HepG2 (cell line): Measurements from ENCODE around the gene DCAF8. TPM values are rescaled to one million over a fixed set of nuclear protein-coding genes. Genes with fewer than 3 reads are reported as not detected.

Experiments used
- AKAP8 ChIP-seq: sonication (generic); formaldehyde crosslinking; IDR thresholded peaks from 2 replicates; pipeline ENCODE4 v1.5.1; 2020; ENCODE audit warnings: mild to moderate bottlenecking, missing genetic modification reagents
- ARHGAP35 ChIP-seq: sonication (generic); formaldehyde crosslinking; IDR thresholded peaks from 2 replicates; pipeline ENCODE4 v1.9.0; 2022; ENCODE audit warnings: mild to moderate bottlenecking, inconsistent platforms, moderate library complexity, missing genetic modification reagents, borderline replicate concordance
- ELF4 ChIP-seq: sonication (generic); formaldehyde crosslinking; IDR thresholded peaks from 2 replicates; pipeline ENCODE4 v1.5.0; 2020; ENCODE audit warnings: missing genetic modification reagents, mild to moderate bottlenecking, moderate library complexity, borderline replicate concordance
- KDM6A ChIP-seq: IDR thresholded peaks from 2 replicates; pipeline ENCODE4 v1.6.1; 2016; ENCODE audit warnings: low read depth
- MAF1 ChIP-seq: sonication (generic); formaldehyde crosslinking; IDR thresholded peaks from 2 replicates; pipeline ENCODE4 v1.5.0; 2020; ENCODE audit warnings: missing genetic modification reagents, borderline replicate concordance
- NFRKB ChIP-seq: fragments of 450-650 bp; IDR thresholded peaks from 2 replicates; pipeline ENCODE4 v1.6.1; 2017
- POLR2AphosphoS2 ChIP-seq: IDR thresholded peaks from 2 replicates; pipeline ENCODE4 v1.6.1; 2011; ENCODE audit warnings: low read depth, low read length, improper control_type of control experiment
- SRF ChIP-seq: IDR thresholded peaks from 2 replicates; pipeline ENCODE4 v1.6.1; 2011; ENCODE audit warnings: mild to moderate bottlenecking, low read depth, low read length, moderate library complexity
- ZNF180 ChIP-seq: sonication (generic); formaldehyde crosslinking; IDR thresholded peaks from 2 replicates; pipeline ENCODE4 v1.4.0; 2020; ENCODE audit warnings: low read depth, missing genetic modification reagents, borderline replicate concordance
- ZNF234 ChIP-seq: sonication (generic); formaldehyde crosslinking; conservative IDR thresholded peaks from 2 replicates; pipeline ENCODE4 v1.5.1; 2020; ENCODE audit warnings: mild to moderate bottlenecking, missing genetic modification reagents
- ZNF30 ChIP-seq: sonication (generic); formaldehyde crosslinking; IDR thresholded peaks from 2 replicates; pipeline ENCODE4 v1.5.0; 2020; ENCODE audit warnings: mild to moderate bottlenecking, missing genetic modification reagents
- ZNF354B ChIP-seq: sonication (generic); formaldehyde crosslinking; IDR thresholded peaks from 2 replicates; pipeline ENCODE4 v1.8.0; 2022; ENCODE audit warnings: mild to moderate bottlenecking, missing genetic modification reagents
- ZNF550 ChIP-seq: sonication (generic); formaldehyde crosslinking; IDR thresholded peaks from 2 replicates; pipeline ENCODE4 v1.4.0; 2020; ENCODE audit warnings: mild to moderate bottlenecking, missing genetic modification reagents, borderline replicate concordance
- polyA plus RNA-seq, 8 experiments: library from polyadenylated mRNA; depleted of rRNA in 3 of 8; stranded (reverse) in 7 of 8; unstranded in 1 of 8; fragments of >200 nt; fragmentation: Illumina TruSeq in 4 of 8; extraction: Trizol in 4 of 8; gene quantifications; 2 replicates each; pipeline versions ENCODE4 v1.2.1 to v1.2.3, GENCODE V29; 2011 to 2016; ENCODE audit warnings: low read depth in 4 of 8, missing spikeins in 1 of 8, mixed read lengths in 1 of 8; ENCODE audit not compliant: insufficient read depth in 1 of 8
- total RNA-seq, 5 experiments: library from RNA; depleted of rRNA; stranded (reverse); fragments of >200 nt; fragmentation: Illumina TruSeq; extraction: Trizol; gene quantifications; 2 replicates each; pipeline ENCODE4 v1.2.3, GENCODE V29; 2016; ENCODE audit warnings: low read depth in 1 of 5
- TF ChIP-seq, protein P1 (sequence below): sonication (generic); formaldehyde crosslinking; IDR thresholded peaks from 2 replicates; pipeline ENCODE4 v1.4.0; 2020; ENCODE audit warnings: missing genetic modification reagents
- TF ChIP-seq, protein P2 (sequence below): sonication (generic); formaldehyde crosslinking; IDR thresholded peaks from 2 replicates; pipeline ENCODE4 v1.4.0; 2020; ENCODE audit warnings: missing genetic modification reagents, low read depth, mild to moderate bottlenecking, borderline replicate concordance
- TF ChIP-seq, protein P3 (sequence below): sonication (generic); formaldehyde crosslinking; IDR thresholded peaks from 2 replicates; pipeline ENCODE4 v1.4.0; 2020; ENCODE audit warnings: mild to moderate bottlenecking, missing genetic modification reagents
- TF ChIP-seq, protein P4 (sequence below): sonication (generic); formaldehyde crosslinking; IDR thresholded peaks from 2 replicates; pipeline ENCODE4 v1.4.0; 2020; ENCODE audit warnings: mild to moderate bottlenecking, missing genetic modification reagents, borderline replicate concordance
- TF ChIP-seq, protein P5 (sequence below): sonication (generic); formaldehyde crosslinking; conservative IDR thresholded peaks from 2 replicates; pipeline ENCODE4 v1.8.0; 2022; ENCODE audit warnings: mild to moderate bottlenecking, moderate library complexity, missing genetic modification reagents
- TF ChIP-seq, protein P6 (sequence below): sonication (generic); formaldehyde crosslinking; IDR thresholded peaks from 2 replicates; pipeline ENCODE4 v1.8.0; 2022; ENCODE audit warnings: mild to moderate bottlenecking, missing genetic modification reagents, moderate library complexity

DCAF8 gene
- total and polyA plus RNA-seq, 2 of the 13 experiments (the other 11 are each of a cell fraction or from before 2014, with no cell fraction given): 73.4 to 79.8 TPM

DNA sequence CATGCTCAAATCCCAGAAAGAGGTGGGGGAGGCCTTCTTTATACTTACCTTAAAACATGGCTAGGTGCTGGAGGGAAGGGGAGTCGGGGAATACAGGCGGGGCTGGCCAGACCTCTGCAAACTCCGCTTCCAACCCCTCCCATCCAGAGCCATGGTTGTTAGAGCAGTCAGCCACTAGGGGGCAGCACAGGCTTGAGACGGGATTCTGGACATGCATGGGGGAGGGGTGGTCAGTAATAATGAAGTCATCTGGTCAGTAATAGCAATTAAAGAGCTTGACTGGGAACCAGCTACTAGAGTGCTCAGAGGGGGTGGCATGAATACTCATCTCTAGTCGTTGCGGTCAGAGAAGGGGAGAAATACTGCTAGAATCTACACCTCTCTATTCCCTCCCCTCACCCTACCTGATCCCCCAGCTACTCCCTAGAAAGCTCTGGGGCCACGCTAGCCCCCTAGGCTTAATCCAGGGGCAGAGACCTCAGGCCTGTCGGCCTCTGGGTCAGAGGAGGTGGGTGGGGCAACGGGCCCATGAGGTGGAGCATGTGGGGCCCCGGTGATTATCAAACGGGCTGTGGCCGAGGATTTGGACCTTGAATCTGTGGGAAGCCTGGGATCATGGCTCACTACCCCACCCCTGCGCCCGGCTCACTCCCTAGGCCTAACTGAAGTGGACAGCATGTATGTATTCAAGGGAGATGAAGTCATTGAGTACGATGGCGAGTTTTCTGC, 69.1 kb downstream of the DCAF8 start (continued):
- TF ChIP-seq, protein P1, sequence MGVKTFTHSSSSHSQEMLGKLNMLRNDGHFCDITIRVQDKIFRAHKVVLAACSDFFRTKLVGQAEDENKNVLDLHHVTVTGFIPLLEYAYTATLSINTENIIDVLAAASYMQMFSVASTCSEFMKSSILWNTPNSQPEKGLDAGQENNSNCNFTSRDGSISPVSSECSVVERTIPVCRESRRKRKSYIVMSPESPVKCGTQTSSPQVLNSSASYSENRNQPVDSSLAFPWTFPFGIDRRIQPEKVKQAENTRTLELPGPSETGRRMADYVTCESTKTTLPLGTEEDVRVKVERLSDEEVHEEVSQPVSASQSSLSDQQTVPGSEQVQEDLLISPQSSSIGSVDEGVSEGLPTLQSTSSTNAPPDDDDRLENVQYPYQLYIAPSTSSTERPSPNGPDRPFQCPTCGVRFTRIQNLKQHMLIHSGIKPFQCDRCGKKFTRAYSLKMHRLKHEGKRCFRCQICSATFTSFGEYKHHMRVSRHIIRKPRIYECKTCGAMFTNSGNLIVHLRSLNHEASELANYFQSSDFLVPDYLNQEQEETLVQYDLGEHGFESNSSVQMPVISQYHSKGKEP (CRISPR knock-in tag): no peak
- TF ChIP-seq ZNF550 (CRISPR knock-in tag) (no peak), ZNF30 (CRISPR knock-in tag) (no peak), NFRKB (no peak), AKAP8 (CRISPR knock-in tag) (no peak), ARHGAP35 (no peak; the same call in 1 of the 2 replicates), ELF4 (CRISPR knock-in tag) (no peak), ZNF354B (CRISPR knock-in tag) (no peak), MAF1 (CRISPR knock-in tag) (no peak), ZNF234 (CRISPR knock-in tag) (no peak), SRF (no peak), ZNF180 (CRISPR knock-in tag) (no peak), KDM6A (CRISPR knock-in tag) (no peak), POLR2AphosphoS2 (no peak)
- TF ChIP-seq, protein P2, sequence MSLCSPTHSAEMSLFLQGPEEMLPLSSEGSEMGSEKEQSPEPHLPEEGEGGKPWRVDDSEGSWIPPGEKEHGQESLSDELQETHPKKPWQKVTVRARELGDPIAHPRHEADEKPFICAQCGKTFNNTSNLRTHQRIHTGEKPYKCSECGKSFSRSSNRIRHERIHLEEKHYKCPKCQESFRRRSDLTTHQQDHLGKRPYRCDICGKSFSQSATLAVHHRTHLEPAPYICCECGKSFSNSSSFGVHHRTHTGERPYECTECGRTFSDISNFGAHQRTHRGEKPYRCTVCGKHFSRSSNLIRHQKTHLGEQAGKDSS (CRISPR knock-in tag): peak; percentile 82
- TF ChIP-seq, protein P3, sequence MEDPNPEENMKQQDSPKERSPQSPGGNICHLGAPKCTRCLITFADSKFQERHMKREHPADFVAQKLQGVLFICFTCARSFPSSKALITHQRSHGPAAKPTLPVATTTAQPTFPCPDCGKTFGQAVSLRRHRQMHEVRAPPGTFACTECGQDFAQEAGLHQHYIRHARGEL (CRISPR knock-in tag): no peak
- TF ChIP-seq, protein P4, sequence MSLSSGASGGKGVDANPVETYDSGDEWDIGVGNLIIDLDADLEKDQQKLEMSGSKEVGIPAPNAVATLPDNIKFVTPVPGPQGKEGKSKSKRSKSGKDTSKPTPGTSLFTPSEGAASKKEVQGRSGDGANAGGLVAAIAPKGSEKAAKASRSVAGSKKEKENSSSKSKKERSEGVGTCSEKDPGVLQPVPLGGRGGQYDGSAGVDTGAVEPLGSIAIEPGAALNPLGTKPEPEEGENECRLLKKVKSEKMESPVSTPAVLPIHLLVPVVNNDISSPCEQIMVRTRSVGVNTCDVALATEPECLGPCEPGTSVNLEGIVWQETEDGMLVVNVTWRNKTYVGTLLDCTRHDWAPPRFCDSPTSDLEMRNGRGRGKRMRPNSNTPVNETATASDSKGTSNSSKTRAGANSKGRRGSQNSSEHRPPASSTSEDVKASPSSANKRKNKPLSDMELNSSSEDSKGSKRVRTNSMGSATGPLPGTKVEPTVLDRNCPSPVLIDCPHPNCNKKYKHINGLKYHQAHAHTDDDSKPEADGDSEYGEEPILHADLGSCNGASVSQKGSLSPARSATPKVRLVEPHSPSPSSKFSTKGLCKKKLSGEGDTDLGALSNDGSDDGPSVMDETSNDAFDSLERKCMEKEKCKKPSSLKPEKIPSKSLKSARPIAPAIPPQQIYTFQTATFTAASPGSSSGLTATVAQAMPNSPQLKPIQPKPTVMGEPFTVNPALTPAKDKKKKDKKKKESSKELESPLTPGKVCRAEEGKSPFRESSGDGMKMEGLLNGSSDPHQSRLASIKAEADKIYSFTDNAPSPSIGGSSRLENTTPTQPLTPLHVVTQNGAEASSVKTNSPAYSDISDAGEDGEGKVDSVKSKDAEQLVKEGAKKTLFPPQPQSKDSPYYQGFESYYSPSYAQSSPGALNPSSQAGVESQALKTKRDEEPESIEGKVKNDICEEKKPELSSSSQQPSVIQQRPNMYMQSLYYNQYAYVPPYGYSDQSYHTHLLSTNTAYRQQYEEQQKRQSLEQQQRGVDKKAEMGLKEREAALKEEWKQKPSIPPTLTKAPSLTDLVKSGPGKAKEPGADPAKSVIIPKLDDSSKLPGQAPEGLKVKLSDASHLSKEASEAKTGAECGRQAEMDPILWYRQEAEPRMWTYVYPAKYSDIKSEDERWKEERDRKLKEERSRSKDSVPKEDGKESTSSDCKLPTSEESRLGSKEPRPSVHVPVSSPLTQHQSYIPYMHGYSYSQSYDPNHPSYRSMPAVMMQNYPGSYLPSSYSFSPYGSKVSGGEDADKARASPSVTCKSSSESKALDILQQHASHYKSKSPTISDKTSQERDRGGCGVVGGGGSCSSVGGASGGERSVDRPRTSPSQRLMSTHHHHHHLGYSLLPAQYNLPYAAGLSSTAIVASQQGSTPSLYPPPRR: peak; percentile 48; the same call in 1 of the 2 replicates
- TF ChIP-seq, protein P5, sequence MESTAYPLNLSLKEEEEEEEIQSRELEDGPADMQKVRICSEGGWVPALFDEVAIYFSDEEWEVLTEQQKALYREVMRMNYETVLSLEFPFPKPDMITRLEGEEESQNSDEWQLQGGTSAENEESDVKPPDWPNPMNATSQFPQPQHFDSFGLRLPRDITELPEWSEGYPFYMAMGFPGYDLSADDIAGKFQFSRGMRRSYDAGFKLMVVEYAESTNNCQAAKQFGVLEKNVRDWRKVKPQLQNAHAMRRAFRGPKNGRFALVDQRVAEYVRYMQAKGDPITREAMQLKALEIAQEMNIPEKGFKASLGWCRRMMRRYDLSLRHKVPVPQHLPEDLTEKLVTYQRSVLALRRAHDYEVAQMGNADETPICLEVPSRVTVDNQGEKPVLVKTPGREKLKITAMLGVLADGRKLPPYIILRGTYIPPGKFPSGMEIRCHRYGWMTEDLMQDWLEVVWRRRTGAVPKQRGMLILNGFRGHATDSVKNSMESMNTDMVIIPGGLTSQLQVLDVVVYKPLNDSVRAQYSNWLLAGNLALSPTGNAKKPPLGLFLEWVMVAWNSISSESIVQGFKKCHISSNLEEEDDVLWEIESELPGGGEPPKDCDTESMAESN (CRISPR knock-in tag): no peak
- TF ChIP-seq, protein P6, sequence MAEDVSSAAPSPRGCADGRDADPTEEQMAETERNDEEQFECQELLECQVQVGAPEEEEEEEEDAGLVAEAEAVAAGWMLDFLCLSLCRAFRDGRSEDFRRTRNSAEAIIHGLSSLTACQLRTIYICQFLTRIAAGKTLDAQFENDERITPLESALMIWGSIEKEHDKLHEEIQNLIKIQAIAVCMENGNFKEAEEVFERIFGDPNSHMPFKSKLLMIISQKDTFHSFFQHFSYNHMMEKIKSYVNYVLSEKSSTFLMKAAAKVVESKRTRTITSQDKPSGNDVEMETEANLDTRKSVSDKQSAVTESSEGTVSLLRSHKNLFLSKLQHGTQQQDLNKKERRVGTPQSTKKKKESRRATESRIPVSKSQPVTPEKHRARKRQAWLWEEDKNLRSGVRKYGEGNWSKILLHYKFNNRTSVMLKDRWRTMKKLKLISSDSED (CRISPR knock-in tag): no peak
